Activated CD4-positive, alpha-beta T cell treated with anti-CD3 and anti-CD28 coated beads, Interleukin-2, amount 50 U/mL, for 16 hours (primary cell): ENCODE measurements around the gene PDXDC1.
"Not testable (repeated sequence)": the region's sequence is repeated elsewhere in the genome, so short reads cannot be mapped to it uniquely, and the experiment has no call there.

Experiments used
- DNase-seq: peaks from one replicate; pipeline ENCODE4 v3.0.0-alpha.2; 2020

Gene PDXDC1

GRCh38 chr16:14974656-14975417 lies at the start of gene PDXDC1:
Gene PDXDC1, plus strand, starts transcription at chr16:14975026. Its CDS starts 174 bp downstream, at chr16:14975200.
- peak; percentile 97 for DNase-seq

GRCh38 chr16:14928064-14928714 lies 46.6 kb upstream of the PDXDC1 start:
- DNase-seq: not testable (repeated sequence)

GRCh38 chr16:14929176-14929575 lies 45.6 kb upstream of the PDXDC1 start:
- DNase-seq: not testable (repeated sequence)

GRCh38 chr16:14930246-14930645 lies 44.6 kb upstream of the PDXDC1 start:
- DNase-seq: not testable (repeated sequence)

- DNase-seq: not testable (repeated sequence)
Measured at GRCh38 chr16:14930971-14931370, 43.9 kb upstream of the PDXDC1 start.

- DNase-seq: not testable (repeated sequence)
Measured at GRCh38 chr16:14932581-14933375, 42.0 kb upstream of the PDXDC1 start.

GRCh38 chr16:14937143-14937542 lies 37.7 kb upstream of the PDXDC1 start, which contains the start of gene NPIPA1:
Gene NPIPA1, plus strand, starts transcription at chr16:14937443. Its CDS starts 0 bp downstream, at chr16:14937443.
- not testable (repeated sequence) for DNase-seq

- not testable (repeated sequence) for DNase-seq
Measured at GRCh38 chr16:14937994-14938393, 36.8 kb upstream of the PDXDC1 start.

- not testable (repeated sequence) for DNase-seq
Measured at GRCh38 chr16:14942686-14943085, 32.1 kb upstream of the PDXDC1 start.

GRCh38 chr16:14955546-14956231 lies 19.1 kb upstream of the PDXDC1 start:
- no peak for DNase-seq

GRCh38 chr16:14957576-14958322 lies 17.1 kb upstream of the PDXDC1 start:
- no peak for DNase-seq

- no peak for DNase-seq
Measured at GRCh38 chr16:14958323-14958600, 16.6 kb upstream of the PDXDC1 start.

GRCh38 chr16:14958970-14959369 lies 15.9 kb upstream of the PDXDC1 start:
- DNase-seq: no peak

GRCh38 chr16:14961405-14962186 lies 13.2 kb upstream of the PDXDC1 start:
- DNase-seq: no peak

GRCh38 chr16:14963281-14964173 lies 11.3 kb upstream of the PDXDC1 start:
- no peak for DNase-seq

GRCh38 chr16:14965328-14965727 lies 9.5 kb upstream of the PDXDC1 start:
- DNase-seq: no peak

GRCh38 chr16:14969795-14970194 lies 5.0 kb upstream of the PDXDC1 start:
- not testable (repeated sequence) for DNase-seq

GRCh38 chr16:14971621-14972228 lies 3.1 kb upstream of the PDXDC1 start:
- not testable (repeated sequence) for DNase-seq

- DNase-seq: not testable (repeated sequence)
Measured at GRCh38 chr16:14973785-14974322, 972 bp upstream of the PDXDC1 start.

GRCh38 chr16:14974331-14974655 lies 533 bp upstream of the PDXDC1 start:
- DNase-seq: not testable (repeated sequence)
